Stimulated activated CD4-positive, alpha-beta T cell treated with anti-CD3 and anti-CD28 coated beads, Interleukin-1b, Interleukin-23, amount 100 ng/mL, for 1 hour (primary cell): ENCODE data around the gene IFT57.

ENCODE experiments used
- DNase-seq, 2 donors: peaks; one replicate each; pipeline ENCODE4 v3.0.0-alpha.2; 2020; ENCODE audit warnings: low read depth in 2 of 2

Gene IFT57

DNA sequence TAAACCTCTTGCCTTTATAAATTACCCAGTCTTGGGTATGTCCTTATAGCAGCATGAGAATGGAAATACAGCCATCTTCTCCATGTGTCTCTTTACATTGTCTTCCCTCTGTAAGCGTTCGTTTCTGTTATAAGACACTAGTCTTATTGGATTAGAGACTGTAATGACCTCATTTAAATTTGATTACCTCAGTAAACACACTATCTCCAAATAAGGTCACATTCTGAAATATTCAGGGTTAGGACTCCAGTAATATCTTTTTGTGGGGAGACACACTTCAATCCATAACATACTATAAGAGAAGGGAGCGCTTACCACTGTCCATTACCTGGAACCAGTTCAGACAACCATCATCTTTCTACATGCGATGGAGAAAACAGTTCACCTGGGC lies 97.1 kb downstream of the IFT57 start:
- no peak for DNase-seq

DNA sequence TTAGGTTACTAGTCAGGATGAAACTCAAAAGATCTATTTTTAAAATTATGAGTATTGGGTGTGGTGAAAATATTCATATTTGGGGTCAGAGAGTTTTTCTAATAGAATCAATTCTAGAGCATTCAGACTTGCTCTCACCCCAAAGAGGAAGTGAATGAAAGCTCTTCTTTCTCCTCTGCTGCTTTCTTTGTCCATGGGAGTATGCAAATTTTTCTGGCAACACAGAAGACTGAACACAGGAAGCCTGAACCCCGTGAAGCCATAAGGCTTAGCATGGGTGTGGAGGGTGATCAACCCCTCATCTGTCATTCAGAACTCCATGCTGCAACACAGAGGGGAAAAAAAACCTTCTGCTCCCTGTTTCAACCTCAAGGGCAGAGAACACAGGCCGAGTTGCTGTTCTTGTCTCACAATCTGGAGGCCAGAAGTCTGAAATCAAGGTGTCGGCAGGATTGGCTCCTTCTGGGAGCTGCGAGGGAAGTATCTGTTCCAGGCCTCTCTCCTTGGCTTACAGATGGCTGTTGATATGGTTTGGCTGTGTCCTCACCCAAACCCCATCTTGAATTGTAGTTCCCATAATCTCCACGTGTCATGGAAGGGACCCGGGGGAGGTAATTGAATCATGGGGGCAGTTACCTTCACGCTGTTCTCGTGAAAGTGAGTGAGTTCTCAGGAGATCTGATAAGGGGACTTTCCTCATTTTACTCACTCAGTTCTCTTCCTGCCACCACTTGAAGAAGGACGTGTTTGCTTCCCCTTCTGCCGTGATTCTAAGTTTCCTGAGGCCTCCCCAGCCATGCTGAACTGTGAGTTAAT lies 97.7 kb downstream of the IFT57 start:
- DNase-seq = peak; percentile 31 to 39

GRCh38 chr3:108123326-108123725 lies 98.9 kb downstream of the IFT57 start:
- DNase-seq = no peak

DNA sequence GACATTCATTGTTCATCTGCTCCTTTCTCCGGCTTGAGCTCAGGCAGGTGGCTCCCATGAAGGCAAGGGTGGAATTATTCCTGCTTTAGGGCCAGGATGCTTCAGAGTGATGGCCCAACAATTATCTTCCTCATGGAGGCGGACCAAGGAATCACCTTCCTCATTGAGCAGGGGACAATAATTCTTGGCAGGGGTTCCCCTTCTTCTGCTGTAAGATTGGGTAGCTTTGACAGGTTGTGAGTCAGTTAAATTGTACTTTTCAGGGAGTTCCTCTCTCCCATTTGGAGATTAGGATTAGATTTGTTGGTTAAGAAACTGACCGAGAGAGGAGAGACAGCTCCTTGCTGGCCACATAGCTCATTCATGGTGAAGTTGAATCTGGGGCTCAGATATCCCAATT lies 99.9 kb downstream of the IFT57 start:
- DNase-seq = no peak

DNA sequence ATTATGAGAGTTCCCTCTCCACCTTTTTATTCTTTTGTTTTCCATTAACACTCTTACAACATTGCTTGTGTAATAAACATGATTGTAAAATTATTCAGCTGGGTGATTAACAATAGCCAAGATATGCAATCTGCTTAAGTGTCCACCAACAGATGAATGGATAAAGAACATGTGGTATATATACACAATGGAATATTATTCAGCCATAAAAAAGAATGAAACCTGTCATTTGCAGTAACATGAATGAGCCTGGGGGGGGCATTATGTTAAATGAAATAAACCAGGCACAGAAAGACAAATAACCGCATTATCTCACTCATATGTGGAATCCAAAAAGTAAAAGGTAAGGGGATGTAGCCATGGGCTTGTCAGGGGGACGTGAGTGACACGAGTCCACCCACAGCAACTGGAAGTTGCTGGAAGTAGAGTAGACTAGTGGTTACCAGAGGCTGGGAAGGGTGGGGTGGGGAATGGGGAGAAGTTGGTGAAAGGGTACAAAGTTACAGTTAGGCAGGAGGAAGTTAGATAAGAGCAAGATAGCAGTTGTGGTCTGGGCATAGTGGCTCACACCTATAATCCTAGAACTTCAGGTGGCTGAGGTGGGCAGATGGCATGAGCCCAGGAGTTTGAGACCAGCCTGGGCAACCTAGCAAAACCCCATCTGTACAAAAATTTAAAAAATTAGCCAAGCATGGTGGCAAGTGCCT lies 102.7 kb downstream of the IFT57 start:
- DNase-seq = no peak

DNA sequence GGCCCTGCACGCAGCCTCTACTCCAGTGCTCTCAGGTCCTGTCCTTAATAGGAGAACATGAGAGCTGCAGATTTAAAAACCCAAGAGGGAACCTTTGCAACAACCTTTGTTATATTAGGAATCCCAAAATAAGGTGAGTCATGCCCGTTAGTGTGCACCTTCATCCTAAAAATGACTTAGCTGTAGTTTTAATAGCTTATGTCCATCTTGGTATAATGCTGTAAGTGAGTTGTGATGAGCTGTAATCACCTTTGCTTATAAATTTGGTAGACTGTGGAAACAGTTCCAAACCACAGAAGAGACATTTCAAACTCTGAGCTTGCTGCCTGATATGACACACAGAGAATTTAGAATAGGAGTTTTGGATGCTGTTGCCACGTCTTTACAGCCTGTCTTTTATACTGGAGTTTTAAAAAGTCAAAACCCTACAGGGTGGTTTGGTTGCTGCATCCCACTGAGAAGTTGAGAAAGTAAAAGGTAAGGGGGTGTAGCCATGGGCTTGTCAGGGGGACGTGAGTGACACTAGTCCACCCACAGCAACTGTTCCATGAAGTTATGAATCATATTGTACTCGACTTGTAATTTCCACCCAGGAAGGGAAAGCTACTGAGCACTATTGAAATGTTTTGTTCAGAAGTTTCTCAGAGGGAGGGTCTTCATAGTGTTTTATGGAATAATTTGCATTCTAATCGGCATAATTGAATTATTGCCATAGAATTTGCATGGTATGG lies 104.0 kb downstream of the IFT57 start:
- DNase-seq = no peak

DNA sequence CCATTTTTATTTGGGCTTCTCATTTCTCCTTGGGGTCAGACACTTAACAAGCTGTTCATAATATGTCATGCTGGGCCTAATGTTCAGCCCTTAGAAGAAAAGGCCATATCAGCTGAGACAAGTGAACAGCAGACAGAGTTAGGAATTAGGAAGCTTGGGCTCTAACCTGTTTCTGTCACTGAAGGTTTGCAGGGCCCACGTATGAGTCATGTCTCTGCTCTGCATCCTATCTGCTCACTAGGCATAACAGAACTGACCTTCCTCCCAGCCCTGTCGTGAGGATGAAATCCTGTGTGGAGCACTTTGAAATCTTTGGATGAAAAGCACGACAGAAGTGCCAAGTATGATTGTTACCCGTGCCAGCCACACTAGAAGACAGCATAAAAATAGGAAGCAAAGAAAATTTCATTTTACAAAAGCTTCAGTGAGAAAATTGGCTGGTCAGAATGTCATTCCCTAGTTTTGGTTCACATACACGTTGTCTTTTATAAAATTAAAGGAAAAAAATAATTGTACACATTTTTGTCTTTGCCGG lies 104.9 kb downstream of the IFT57 start:
- no peak for DNase-seq

- DNase-seq = no peak
Measured at GRCh38 chr3:108114423-108115065, 107.7 kb downstream of the IFT57 start.

DNA sequence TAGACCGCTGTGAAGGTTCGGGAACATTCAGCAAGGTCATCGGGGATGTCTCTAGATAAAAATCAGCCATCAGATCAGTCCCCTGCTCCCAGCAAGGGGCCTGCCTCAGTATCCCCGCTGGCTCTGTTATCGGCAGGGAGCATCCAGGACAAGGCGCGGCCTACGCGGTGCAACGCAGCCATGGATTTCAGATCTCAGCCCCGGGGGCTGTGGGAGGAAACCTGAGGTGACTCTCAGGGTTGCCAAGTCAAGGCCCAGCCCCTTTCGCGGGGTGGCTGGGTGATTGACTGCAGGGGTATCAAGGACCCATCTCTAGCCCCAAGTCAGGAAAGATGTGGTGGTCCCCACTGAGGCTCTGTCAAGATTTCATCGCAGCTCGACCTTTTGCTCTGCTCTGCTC lies 108.2 kb downstream of the IFT57 start:
- DNase-seq = no peak

DNA sequence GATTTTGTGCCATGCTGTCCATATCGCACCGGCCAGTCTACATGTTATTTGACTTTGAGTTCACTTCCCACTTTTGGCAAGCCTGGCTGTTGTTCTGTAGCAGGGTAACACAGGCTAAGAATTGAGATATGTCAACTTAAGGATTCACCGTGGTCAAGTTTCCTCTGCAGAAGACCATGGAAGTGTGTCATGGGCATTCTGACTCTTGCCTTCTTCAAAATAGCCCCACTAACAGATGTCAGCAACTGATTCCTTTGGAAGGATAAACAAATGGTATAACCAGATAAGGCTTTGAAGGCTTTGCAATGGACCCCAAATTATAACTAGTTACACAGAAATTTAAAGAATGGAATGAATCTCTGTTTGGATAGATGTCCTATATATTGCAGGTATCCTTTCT lies 111.3 kb downstream of the IFT57 start:
- DNase-seq = no peak
